HepG2 (cell line): ENCODE data around the gene ZNF618. TPM values are rescaled to one million over a fixed set of nuclear protein-coding genes. Genes with fewer than 3 reads are reported as not detected.

Source experiments
- ATAC-seq: fragments of 200-7000 bp; cut with Tn5 transposase; 3 replicates; pipeline ENCODE4 v1.9.1; 2020; ENCODE audit warnings: mild to moderate bottlenecking, moderate library complexity
- BruUV-seq: library from RNA; stranded (reverse); fragments of 400-500 nt; replicated peaks from 2 replicates; lab custom pipeline; 2021; lab: Mats Ljungman, UMichigan
- CTCF ChIA-PET: fragments of 300-600 bp; formaldehyde crosslinking; extraction: SDS; loops from one replicate; lab custom pipeline; 2021; ENCODE audit warnings: low total read pairs, inconsistent platforms, low intra/inter-chr PET ratio; lab: Yijun Ruan, JAX
- POLR2A ChIA-PET: fragments of 350-600 bp; sonication (Branson Sonifier 250); formaldehyde crosslinking; loops from one replicate; lab custom pipeline; 2020; ENCODE audit warnings: antibody characterized with exemption, inconsistent platforms; lab: Yijun Ruan, JAX
- DNase-seq: peaks from one replicate; pipeline ENCODE4 v3.0.0-alpha.2; 2015; ENCODE audit warnings: low spot score
- FAIRE-seq: peaks from 3 replicates; lab custom pipeline; 2011; peaks lifted over from hg19 to GRCh38; lab: Jason Lieb, UNC
- H2AFZ ChIP-seq: one replicate; pipeline ENCODE4 v1.6.1; 2011; ENCODE audit warnings: low read length, inconsistent platforms
- H3K27ac ChIP-seq: fragments of 300-600 bp; 3 replicates; pipeline ENCODE4 v1.8.0; 2011; ENCODE audit warnings: mixed run types, mild to moderate bottlenecking, mixed read lengths, low read length, inconsistent platforms; ENCODE audit not compliant: insufficient read depth; ENCODE audit errors: extremely low read length
- H3K27me3 ChIP-seq, 2 experiments: fragments of 200-600 bp in 1 of 2; 2 replicates in 1 of 2; 3 replicates in 1 of 2; pipeline versions ENCODE4 v1.6.0 to v1.8.0; 2011; ENCODE audit warnings: low read length in 2 of 2, mild to moderate bottlenecking in 2 of 2, moderate library complexity in 2 of 2, inconsistent platforms in 1 of 2; ENCODE audit not compliant: insufficient read depth in 2 of 2, control insufficient read depth in 1 of 2
- H3K36me3 ChIP-seq, 2 experiments: fragments of 200-600 bp in 1 of 2; replicated peaks in 1 of 2; 2 replicates in 1 of 2; 3 replicates in 1 of 2; pipeline versions ENCODE4 v1.5.1 to v1.8.0; 2011; ENCODE audit warnings: low read length in 2 of 2, inconsistent platforms in 1 of 2; ENCODE audit not compliant: insufficient read depth in 2 of 2, control insufficient read depth in 1 of 2
- H3K4me1 ChIP-seq: 2 replicates; pipeline ENCODE4 v1.5.1; 2012; ENCODE audit warnings: low read length, inconsistent platforms; ENCODE audit not compliant: insufficient read depth
- H3K4me2 ChIP-seq: 2 replicates; pipeline ENCODE4 v1.6.0; 2011; ENCODE audit warnings: low read depth, low read length, inconsistent platforms
- H3K4me3 ChIP-seq, 3 experiments: fragments of 200-600 bp in 1 of 3; sonication (generic), shearing (Covaris generic) in 1 of 3; replicated peaks in 1 of 3; 2 replicates each; pipeline ENCODE4 v1.5.1; 2011 to 2016; ENCODE audit warnings: low read length in 3 of 3, inconsistent platforms in 2 of 3, low read depth in 2 of 3, mild to moderate bottlenecking in 2 of 3, control low read depth in 1 of 3, mixed read lengths in 1 of 3; ENCODE audit not compliant: insufficient read depth in 1 of 3
- H3K79me2 ChIP-seq: one replicate; pipeline ENCODE4 v1.6.1; 2011; ENCODE audit warnings: low read length, inconsistent platforms; ENCODE audit not compliant: insufficient read depth
- H3K9ac ChIP-seq: 2 replicates; pipeline ENCODE4 v1.6.0; 2011; ENCODE audit warnings: mild to moderate bottlenecking, low read depth, low read length, inconsistent platforms; ENCODE audit not compliant: insufficient read depth
- H3K9me3 ChIP-seq: 2 replicates; pipeline ENCODE4 v1.5.1; 2012; ENCODE audit warnings: mild to moderate bottlenecking, low read length
- H4K20me1 ChIP-seq: 2 replicates; pipeline ENCODE4 v1.6.0; 2011; ENCODE audit warnings: inconsistent platforms, mild to moderate bottlenecking, low read length, moderate library complexity; ENCODE audit not compliant: insufficient read depth
- ARHGAP35 ChIP-seq: sonication (generic); formaldehyde crosslinking; IDR thresholded peaks from 2 replicates; pipeline ENCODE4 v1.9.0; 2022; ENCODE audit warnings: mild to moderate bottlenecking, inconsistent platforms, moderate library complexity, missing genetic modification reagents, borderline replicate concordance
- JARID2 ChIP-seq: sonication (generic); formaldehyde crosslinking; IDR thresholded peaks from 2 replicates; pipeline ENCODE4 v1.8.1; 2023; ENCODE audit warnings: missing genetic modification reagents, inconsistent platforms; ENCODE audit not compliant: insufficient replicate concordance
- MATR3 ChIP-seq: sonication (generic); formaldehyde crosslinking; IDR thresholded peaks from 2 replicates; pipeline ENCODE4 v1.4.0; 2020; ENCODE audit warnings: missing genetic modification reagents
- MLLT10 ChIP-seq: sonication (generic); formaldehyde crosslinking; IDR thresholded peaks from 2 replicates; pipeline ENCODE4 v1.4.0; 2020; ENCODE audit warnings: missing genetic modification reagents
- NR2F1 ChIP-seq, 2 experiments: fragments of 450-650 bp in 1 of 2; formaldehyde crosslinking in 1 of 2; IDR thresholded peaks; 2 replicates each; pipeline versions ENCODE4 v1.5.0 to v1.6.1; 2016 to 2020; ENCODE audit warnings: mild to moderate bottlenecking in 1 of 2, missing compliant biosample characterization in 1 of 2, missing genetic modification reagents in 1 of 2, moderate library complexity in 1 of 2
- SMARCC2 ChIP-seq: fragments of 450-650 bp; IDR thresholded peaks from 2 replicates; pipeline ENCODE4 v1.6.1; 2017; ENCODE audit warnings: antibody characterized with exemption, mild to moderate bottlenecking
- ZBTB38 ChIP-seq: sonication (generic); formaldehyde crosslinking; IDR thresholded peaks from 2 replicates; pipeline ENCODE4 v1.5.1; 2020; ENCODE audit warnings: mild to moderate bottlenecking, missing genetic modification reagents
- ZFP36L2 ChIP-seq: sonication (generic); formaldehyde crosslinking; IDR thresholded peaks from 2 replicates; pipeline ENCODE4 v1.4.0; 2020; ENCODE audit warnings: missing genetic modification reagents
- ZNF282 ChIP-seq: fragments of 450-650 bp; IDR thresholded peaks from 2 replicates; pipeline ENCODE4 v1.6.1; 2018; ENCODE audit not compliant: partially characterized antibody
- ZNF496 ChIP-seq: sonication (generic); formaldehyde crosslinking; IDR thresholded peaks from 2 replicates; pipeline ENCODE4 v1.8.1; 2023; ENCODE audit warnings: mild to moderate bottlenecking, moderate library complexity, missing genetic modification reagents; ENCODE audit not compliant: insufficient replicate concordance
- ZNF776 ChIP-seq: sonication (generic); formaldehyde crosslinking; IDR thresholded peaks from 2 replicates; pipeline ENCODE4 v1.4.0; 2020; ENCODE audit warnings: mild to moderate bottlenecking, missing genetic modification reagents
- ZNF790 ChIP-seq: sonication (generic); formaldehyde crosslinking; IDR thresholded peaks from 2 replicates; pipeline ENCODE4 v1.8.0; 2022; ENCODE audit warnings: missing genetic modification reagents, mild to moderate bottlenecking, borderline replicate concordance
- ZZZ3 ChIP-seq: sonication (generic); formaldehyde crosslinking; IDR thresholded peaks from 2 replicates; pipeline ENCODE4 v1.4.0; 2020; ENCODE audit warnings: missing genetic modification reagents, mild to moderate bottlenecking, borderline replicate concordance
- WGBS: methylation state at CpG from one replicate; pipeline ENCODE4 v1.1.6; 2017; ENCODE audit warnings: low lambda C conversion rate; 5-methylcytosine and 5-hydroxymethylcytosine counted together
- in situ Hi-C: cut with HindIII; loops from 2 replicates; pipeline ENCODE4 v1.10.0; 2017; ENCODE audit warnings: low pct_unique_long_range_greater_than_20kb; ENCODE audit not compliant: extremely low pct_ligation_motif_present
- intact Hi-C: fragments of 100-400 bp; cut with micrococcal nuclease; formaldehyde crosslinking; loops from one replicate; pipeline ENCODE4 v1.10.0; 2022; ENCODE audit not compliant: unreplicated experiment
- polyA plus RNA-seq, 8 experiments: library from polyadenylated mRNA; depleted of rRNA in 3 of 8; stranded (reverse) in 7 of 8; unstranded in 1 of 8; fragments of >200 nt; fragmentation: Illumina TruSeq in 4 of 8; extraction: Trizol in 4 of 8; gene quantifications; 2 replicates each; pipeline versions ENCODE4 v1.2.1 to v1.2.3, GENCODE V29; 2011 to 2016; ENCODE audit warnings: low read depth in 4 of 8, missing spikeins in 1 of 8, mixed read lengths in 1 of 8; ENCODE audit not compliant: insufficient read depth in 1 of 8
- total RNA-seq, 5 experiments: library from RNA; depleted of rRNA; stranded (reverse); fragments of >200 nt; fragmentation: Illumina TruSeq; extraction: Trizol; gene quantifications; 2 replicates each; pipeline ENCODE4 v1.2.3, GENCODE V29; 2016; ENCODE audit warnings: low read depth in 1 of 5
- TF ChIP-seq, protein P1 (sequence below): sonication (generic); formaldehyde crosslinking; IDR thresholded peaks from 2 replicates; pipeline ENCODE4 v1.5.1; 2020; ENCODE audit warnings: mild to moderate bottlenecking, missing genetic modification reagents, moderate library complexity
- TF ChIP-seq, protein P2 (sequence below): sonication (generic); formaldehyde crosslinking; IDR thresholded peaks from 2 replicates; pipeline ENCODE4 v1.9.0; 2021; ENCODE audit warnings: missing genetic modification reagents, borderline replicate concordance
- TF ChIP-seq, protein P3 (sequence below): sonication (generic); formaldehyde crosslinking; IDR thresholded peaks from 2 replicates; pipeline ENCODE4 v1.4.0; 2020; ENCODE audit warnings: low read depth, mild to moderate bottlenecking, missing genetic modification reagents

ZNF618 gene
- total and polyA plus RNA-seq, 2 of the 13 experiments (the other 11 are each of a cell fraction or from before 2014, with no cell fraction given): 0.07 TPM

DNA sequence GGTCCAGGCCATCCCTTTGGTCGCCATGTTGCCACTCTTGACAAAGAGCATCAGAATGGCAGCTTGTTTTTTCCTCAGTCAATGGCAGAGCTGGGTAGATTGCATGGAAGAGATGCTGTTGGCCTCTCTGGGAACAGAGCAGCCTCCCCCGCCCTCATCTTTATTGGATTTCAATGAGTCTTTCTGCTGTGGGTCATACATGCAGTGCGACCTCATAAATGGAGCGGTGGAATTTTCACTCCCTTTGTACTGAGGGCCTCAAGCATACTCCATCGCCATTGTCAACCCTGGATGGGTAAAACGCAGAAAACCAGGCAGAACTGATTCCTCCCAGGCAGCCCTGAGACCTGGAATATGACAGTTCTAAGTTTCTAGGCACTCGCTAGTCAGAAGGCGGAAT, 71.8 kb downstream of the ZNF618 start (continued):
- TF ChIP-seq ZNF496 (CRISPR knock-in tag) (no peak), ZNF776 (no peak), ZNF790 (CRISPR knock-in tag) (no peak), JARID2 (CRISPR knock-in tag) (no peak)
- TF ChIP-seq, protein P1, sequence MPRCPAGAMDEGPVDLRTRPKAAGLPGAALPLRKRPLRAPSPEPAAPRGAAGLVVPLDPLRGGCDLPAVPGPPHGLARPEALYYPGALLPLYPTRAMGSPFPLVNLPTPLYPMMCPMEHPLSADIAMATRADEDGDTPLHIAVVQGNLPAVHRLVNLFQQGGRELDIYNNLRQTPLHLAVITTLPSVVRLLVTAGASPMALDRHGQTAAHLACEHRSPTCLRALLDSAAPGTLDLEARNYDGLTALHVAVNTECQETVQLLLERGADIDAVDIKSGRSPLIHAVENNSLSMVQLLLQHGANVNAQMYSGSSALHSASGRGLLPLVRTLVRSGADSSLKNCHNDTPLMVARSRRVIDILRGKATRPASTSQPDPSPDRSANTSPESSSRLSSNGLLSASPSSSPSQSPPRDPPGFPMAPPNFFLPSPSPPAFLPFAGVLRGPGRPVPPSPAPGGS: no peak

DNA sequence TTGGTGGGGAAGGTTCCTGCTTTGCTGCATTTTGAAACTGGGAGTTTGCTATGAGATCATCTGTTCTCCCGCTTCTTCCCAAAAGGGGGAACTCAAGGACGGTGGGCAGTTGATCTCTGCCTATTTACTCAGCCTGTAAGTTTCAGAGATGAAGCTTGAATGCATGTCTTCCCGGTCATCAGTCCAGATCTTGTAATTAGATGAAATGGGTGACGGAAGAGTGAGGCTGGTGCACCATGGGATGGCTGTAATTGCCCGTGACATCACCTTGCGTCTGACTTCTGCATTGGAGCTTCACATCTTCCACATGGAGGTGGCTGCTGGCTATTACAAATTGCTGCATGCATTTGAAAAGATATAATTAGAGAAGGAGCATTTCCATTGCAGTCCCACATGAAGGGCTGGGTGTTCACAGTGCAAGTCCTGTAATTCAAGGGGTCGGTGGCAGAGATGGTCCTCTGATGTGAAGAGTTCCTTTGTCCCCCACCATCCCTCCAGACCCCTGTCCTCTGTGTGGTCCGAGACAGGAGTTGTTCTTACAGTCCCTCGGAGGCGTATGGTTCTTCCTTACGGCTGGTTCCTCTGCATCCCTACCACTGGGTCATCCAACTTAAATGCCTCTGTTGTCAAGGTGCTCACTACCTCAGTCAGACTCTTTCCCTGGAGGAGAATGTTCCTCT, 72.9 kb downstream of the ZNF618 start:
- in situ Hi-C loops: no loop called here
- 43% methylated on average over 11 of the region's 11 CpGs for WGBS
- no peak for FAIRE-seq
- Histone ChIP-seq H3K27ac (no peak overlapping the region), H3K4me3 (no peak overlapping the region), H3K36me3 (no peaks in the 10 kb centered on the region), H3K4me1 (no peaks in the 10 kb centered on the region), H4K20me1 (no peaks in the 10 kb centered on the region), H3K27me3 (peaks cover 0 to 12% of the 10 kb centered on the region in 2 experiments; a peak in 4 of 5 replicates), H3K9ac (no peak overlapping the region), H3K4me2 (no peak overlapping the region), H2AFZ (no peak overlapping the region), H3K9me3 (no peaks in the 10 kb centered on the region), H3K79me2 (no peaks in the 10 kb centered on the region)
- no TSS peak for BruUV-seq
- no peak for DNase-seq
- intact Hi-C loops: no loop called here
- ChIA-PET CTCF (no interaction called here), POLR2A (no interaction called here)
- no peak for ATAC-seq
- no peak for TF ChIP-seq SMARCC2
- TF ChIP-seq, protein P2, sequence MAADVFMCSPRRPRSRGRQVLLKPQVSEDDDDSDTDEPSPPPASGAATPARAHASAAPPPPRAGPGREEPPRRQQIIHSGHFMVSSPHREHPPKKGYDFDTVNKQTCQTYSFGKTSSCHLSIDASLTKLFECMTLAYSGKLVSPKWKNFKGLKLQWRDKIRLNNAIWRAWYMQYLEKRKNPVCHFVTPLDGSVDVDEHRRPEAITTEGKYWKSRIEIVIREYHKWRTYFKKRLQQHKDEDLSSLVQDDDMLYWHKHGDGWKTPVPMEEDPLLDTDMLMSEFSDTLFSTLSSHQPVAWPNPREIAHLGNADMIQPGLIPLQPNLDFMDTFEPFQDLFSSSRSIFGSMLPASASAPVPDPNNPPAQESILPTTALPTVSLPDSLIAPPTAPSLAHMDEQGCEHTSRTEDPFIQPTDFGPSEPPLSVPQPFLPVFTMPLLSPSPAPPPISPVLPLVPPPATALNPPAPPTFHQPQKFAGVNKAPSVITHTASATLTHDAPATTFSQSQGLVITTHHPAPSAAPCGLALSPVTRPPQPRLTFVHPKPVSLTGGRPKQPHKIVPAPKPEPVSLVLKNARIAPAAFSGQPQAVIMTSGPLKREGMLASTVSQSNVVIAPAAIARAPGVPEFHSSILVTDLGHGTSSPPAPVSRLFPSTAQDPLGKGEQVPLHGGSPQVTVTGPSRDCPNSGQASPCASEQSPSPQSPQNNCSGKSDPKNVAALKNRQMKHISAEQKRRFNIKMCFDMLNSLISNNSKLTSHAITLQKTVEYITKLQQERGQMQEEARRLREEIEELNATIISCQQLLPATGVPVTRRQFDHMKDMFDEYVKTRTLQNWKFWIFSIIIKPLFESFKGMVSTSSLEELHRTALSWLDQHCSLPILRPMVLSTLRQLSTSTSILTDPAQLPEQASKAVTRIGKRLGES (CRISPR knock-in tag): no peak
- TF ChIP-seq MATR3 (CRISPR knock-in tag): no peak
- no peak for TF ChIP-seq MLLT10 (CRISPR knock-in tag)
- TF ChIP-seq ARHGAP35 (CRISPR knock-in tag): no peak
- no peak for TF ChIP-seq ZNF282
- no peak for TF ChIP-seq ZZZ3
- TF ChIP-seq, protein P3, sequence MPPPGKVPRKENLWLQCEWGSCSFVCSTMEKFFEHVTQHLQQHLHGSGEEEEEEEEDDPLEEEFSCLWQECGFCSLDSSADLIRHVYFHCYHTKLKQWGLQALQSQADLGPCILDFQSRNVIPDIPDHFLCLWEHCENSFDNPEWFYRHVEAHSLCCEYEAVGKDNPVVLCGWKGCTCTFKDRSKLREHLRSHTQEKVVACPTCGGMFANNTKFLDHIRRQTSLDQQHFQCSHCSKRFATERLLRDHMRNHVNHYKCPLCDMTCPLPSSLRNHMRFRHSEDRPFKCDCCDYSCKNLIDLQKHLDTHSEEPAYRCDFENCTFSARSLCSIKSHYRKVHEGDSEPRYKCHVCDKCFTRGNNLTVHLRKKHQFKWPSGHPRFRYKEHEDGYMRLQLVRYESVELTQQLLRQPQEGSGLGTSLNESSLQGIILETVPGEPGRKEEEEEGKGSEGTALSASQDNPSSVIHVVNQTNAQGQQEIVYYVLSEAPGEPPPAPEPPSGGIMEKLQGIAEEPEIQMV (CRISPR knock-in tag): no peak
- no peak for TF ChIP-seq ZFP36L2 (CRISPR knock-in tag)
- no peak for TF ChIP-seq NR2F1 (CRISPR knock-in tag; IDR thresholded peaks at IDR 0.05)
- TF ChIP-seq ZBTB38 (CRISPR knock-in tag): no peak
